Effector memory CD8-positive, alpha-beta T cell (primary cell): ENCODE results near the gene ENTPD1.

Experiments
- ATAC-seq: fragments of 150-1000 bp; cut with Tn5 transposase; replicated peaks from 2 replicates; pipeline ENCODE4 v1.10.0; 2021; ENCODE audit warnings: mild to moderate bottlenecking, moderate library complexity
- DNase-seq, 3 experiments: peaks; one replicate each; pipeline ENCODE4 v3.0.0; 2021
- H3K27ac Mint-ChIP-seq, 2 donors: one replicate each; pipeline ENCODE4 v1.8.0; 2022; ENCODE audit warnings: mild to moderate bottlenecking in 2 of 2, mixed read lengths in 2 of 2, moderate library complexity in 2 of 2
- H3K27me3 Mint-ChIP-seq, 2 donors: one replicate each; pipeline ENCODE4 v1.8.0; 2022; ENCODE audit warnings: mixed read lengths in 2 of 2
- H3K36me3 Mint-ChIP-seq: one replicate; pipeline ENCODE4 v1.8.0; 2022; ENCODE audit warnings: mild to moderate bottlenecking, moderate library complexity, mixed read lengths; ENCODE audit not compliant: insufficient read depth
- H3K4me1 Mint-ChIP-seq, 2 donors: one replicate each; pipeline ENCODE4 v1.8.0; 2022; ENCODE audit warnings: low read depth in 2 of 2, mixed read lengths in 2 of 2
- H3K4me3 Mint-ChIP-seq, 2 donors: one replicate each; pipeline ENCODE4 v1.8.0; 2022; ENCODE audit warnings: mild to moderate bottlenecking in 2 of 2, mixed read lengths in 2 of 2, moderate library complexity in 2 of 2
- H3K9me3 Mint-ChIP-seq, 2 donors: one replicate each; pipeline ENCODE4 v1.8.0; 2022; ENCODE audit warnings: mixed read lengths in 2 of 2

Gene ENTPD1

GRCh38 chr10:95741807-95742467, 14.0 kb upstream of the ENTPD1 start:
- peaks cover 12 to 29% of the 10 kb centered on the region in 2 donors for H3K27me3 Mint-ChIP-seq
- peaks cover 0 to 3% of the 10 kb centered on the region in 2 donors for H3K9me3 Mint-ChIP-seq
- no peak overlapping the region for H3K27ac Mint-ChIP-seq
- peaks cover 0 to 2% of the 10 kb centered on the region in 2 donors for H3K4me1 Mint-ChIP-seq
- H3K36me3 Mint-ChIP-seq: no peaks in the 10 kb centered on the region
- H3K4me3 Mint-ChIP-seq: no peak overlapping the region
- no peak for DNase-seq
- ATAC-seq: peak; percentile 58

GRCh38 chr10:95742485-95742884, 13.5 kb upstream of the ENTPD1 start:
- no peak overlapping the region for H3K4me3 Mint-ChIP-seq
- no peak for DNase-seq
- H3K27ac Mint-ChIP-seq: no peak overlapping the region

GRCh38 chr10:95742962-95743535, 12.9 kb upstream of the ENTPD1 start:
- no peaks in the 10 kb centered on the region for H3K36me3 Mint-ChIP-seq
- no peak for ATAC-seq
- no peak overlapping the region for H3K4me3 Mint-ChIP-seq
- peaks cover 0 to 2% of the 10 kb centered on the region in 2 donors for H3K4me1 Mint-ChIP-seq
- no peak overlapping the region for H3K27ac Mint-ChIP-seq
- peaks cover 3 to 21% of the 10 kb centered on the region in 2 donors for H3K27me3 Mint-ChIP-seq
- peaks cover 0 to 3% of the 10 kb centered on the region in 2 donors for H3K9me3 Mint-ChIP-seq
- no peak for DNase-seq

More at GRCh38 chr10:95742485-95742884, 13.5 kb upstream of the ENTPD1 start:
- peaks cover 0 to 3% of the 10 kb centered on the region in 2 donors for H3K9me3 Mint-ChIP-seq
- peaks cover 0 to 2% of the 10 kb centered on the region in 2 donors for H3K4me1 Mint-ChIP-seq
- H3K27me3 Mint-ChIP-seq: peaks cover 9 to 26% of the 10 kb centered on the region in 2 donors
- ATAC-seq: no peak
- no peaks in the 10 kb centered on the region for H3K36me3 Mint-ChIP-seq

- no peak overlapping the region for H3K4me3 Mint-ChIP-seq
- DNase-seq (no peak), ATAC-seq (no peak)
- no peaks in the 10 kb centered on the region for H3K36me3 Mint-ChIP-seq
- H3K27me3 Mint-ChIP-seq: peaks cover 0 to 32% of the 10 kb centered on the region in 2 donors
- peaks cover 0 to 2% of the 10 kb centered on the region in 2 donors for H3K4me1 Mint-ChIP-seq
- no peak overlapping the region for H3K27ac Mint-ChIP-seq
- H3K9me3 Mint-ChIP-seq: peaks cover 0 to 3% of the 10 kb centered on the region in 2 donors
Observed at GRCh38 chr10:95745501-95745900, 10.5 kb upstream of the ENTPD1 start.

GRCh38 chr10:95748349-95748748, 7.6 kb upstream of the ENTPD1 start:
- no peak for ATAC-seq
- H3K4me1 Mint-ChIP-seq: no peaks in the 10 kb centered on the region
- H3K4me3 Mint-ChIP-seq: no peak overlapping the region
- H3K27me3 Mint-ChIP-seq: peaks cover 0 to 47% of the 10 kb centered on the region in 2 donors
- no peaks in the 10 kb centered on the region for H3K36me3 Mint-ChIP-seq
- no peak overlapping the region for H3K27ac Mint-ChIP-seq
- peaks cover 0 to 3% of the 10 kb centered on the region in 2 donors for H3K9me3 Mint-ChIP-seq
- no peak for DNase-seq

- peaks cover 7 to 16% of the 10 kb centered on the region in 2 donors for H3K4me1 Mint-ChIP-seq
- H3K9me3 Mint-ChIP-seq: no peaks in the 10 kb centered on the region
- ATAC-seq (no peak), DNase-seq (no peak)
- H3K27me3 Mint-ChIP-seq: peaks cover 12 to 36% of the 10 kb centered on the region in 2 donors
- peak overlapping the region in 1 of 2 donors; percentile 67 for H3K4me3 Mint-ChIP-seq
- H3K36me3 Mint-ChIP-seq: no peaks in the 10 kb centered on the region
- H3K27ac Mint-ChIP-seq: peak overlapping the region; percentile 19 to 44
Observed at GRCh38 chr10:95755511-95756004, 405 bp upstream of the ENTPD1 start.

GRCh38 chr10:95756809-95757684, 1.1 kb downstream of the ENTPD1 start:
- no peaks in the 10 kb centered on the region for H3K36me3 Mint-ChIP-seq
- DNase-seq (no peak), ATAC-seq (no peak)
- H3K27me3 Mint-ChIP-seq: peaks cover 12 to 23% of the 10 kb centered on the region in 2 donors
- H3K27ac Mint-ChIP-seq: peak overlapping the region in 1 of 2 donors; percentile 80
- H3K4me1 Mint-ChIP-seq: peaks cover 7 to 19% of the 10 kb centered on the region in 2 donors
- H3K4me3 Mint-ChIP-seq: peak overlapping the region in 1 of 2 donors; percentile 67
- H3K9me3 Mint-ChIP-seq: no peaks in the 10 kb centered on the region

GRCh38 chr10:95758351-95759025, 2.5 kb downstream of the ENTPD1 start:
- peaks cover 12 to 21% of the 10 kb centered on the region in 2 donors for H3K27me3 Mint-ChIP-seq
- ATAC-seq (peak; percentile 9), DNase-seq (no peak)
- H3K4me1 Mint-ChIP-seq: peaks cover 7 to 19% of the 10 kb centered on the region in 2 donors
- no peaks in the 10 kb centered on the region for H3K9me3 Mint-ChIP-seq
- peak overlapping the region in 1 of 2 donors; percentile 80 for H3K27ac Mint-ChIP-seq
- no peaks in the 10 kb centered on the region for H3K36me3 Mint-ChIP-seq
- H3K4me3 Mint-ChIP-seq: peak overlapping the region in 1 of 2 donors; percentile 31

- no peak for ATAC-seq
- H3K4me3 Mint-ChIP-seq: no peak overlapping the region
- no peak overlapping the region for H3K27ac Mint-ChIP-seq
- H3K36me3 Mint-ChIP-seq: no peaks in the 10 kb centered on the region
- H3K9me3 Mint-ChIP-seq: no peaks in the 10 kb centered on the region
- no peak for DNase-seq
- H3K27me3 Mint-ChIP-seq: peaks cover 12 to 18% of the 10 kb centered on the region in 2 donors
- H3K4me1 Mint-ChIP-seq: peaks cover 7 to 19% of the 10 kb centered on the region in 2 donors
Observed at GRCh38 chr10:95759233-95759826, 3.4 kb downstream of the ENTPD1 start.

GRCh38 chr10:95761939-95762492, 6.1 kb downstream of the ENTPD1 start:
- no peak overlapping the region for H3K4me3 Mint-ChIP-seq
- H3K27ac Mint-ChIP-seq: no peak overlapping the region
- no peaks in the 10 kb centered on the region for H3K36me3 Mint-ChIP-seq
- no peaks in the 10 kb centered on the region for H3K9me3 Mint-ChIP-seq
- H3K4me1 Mint-ChIP-seq: peaks cover 0 to 9% of the 10 kb centered on the region in 2 donors
- peaks cover 0 to 11% of the 10 kb centered on the region in 2 donors for H3K27me3 Mint-ChIP-seq
- peak; percentile 45 for ATAC-seq
- DNase-seq: no peak

- peaks cover 0 to 35% of the 10 kb centered on the region in 2 donors for H3K27me3 Mint-ChIP-seq
- no peaks in the 10 kb centered on the region for H3K4me1 Mint-ChIP-seq
- no peaks in the 10 kb centered on the region for H3K36me3 Mint-ChIP-seq
- no peak overlapping the region for H3K27ac Mint-ChIP-seq
- H3K4me3 Mint-ChIP-seq: no peak overlapping the region
- H3K9me3 Mint-ChIP-seq: no peaks in the 10 kb centered on the region
- no peak for DNase-seq
- ATAC-seq: no peak
Observed at GRCh38 chr10:95767884-95768556, 12.1 kb downstream of the ENTPD1 start.
